Activated gamma-delta T cell (primary cell): Measurements from ENCODE around the gene REXO5.
"Not testable (repeated sequence)": the region's sequence is repeated elsewhere in the genome, so short reads cannot be mapped to it uniquely, and the experiment has no call there.

Source experiments
- DNase-seq: peaks from one replicate; lab custom pipeline; 2025; lab: John Stamatoyannopoulos, UW

REXO5 gene

GRCh38 chr16:20799599-20799998 lies 6.7 kb upstream of the REXO5 start:
- no peak for DNase-seq

GRCh38 chr16:20801278-20801677 lies 5.0 kb upstream of the REXO5 start:
- no peak for DNase-seq

- no peak for DNase-seq
Measured at GRCh38 chr16:20803192-20803560, 3.2 kb upstream of the REXO5 start.

- no peak for DNase-seq
Measured at GRCh38 chr16:20803561-20804214, 2.6 kb upstream of the REXO5 start.

GRCh38 chr16:20805684-20806167 lies 601 bp upstream of the REXO5 start:
- not testable (repeated sequence) for DNase-seq

- DNase-seq = no peak
Measured at GRCh38 chr16:20807862-20808261, 1.5 kb downstream of the REXO5 start.

- DNase-seq = no peak
Measured at GRCh38 chr16:20811889-20812439, 5.6 kb downstream of the REXO5 start.

GRCh38 chr16:20812510-20812909 lies 6.2 kb downstream of the REXO5 start:
- DNase-seq = no peak

GRCh38 chr16:20814784-20815183 lies 8.5 kb downstream of the REXO5 start:
- DNase-seq = no peak

GRCh38 chr16:20818929-20819585 lies 12.7 kb downstream of the REXO5 start:
- DNase-seq = no peak

- no peak for DNase-seq
Measured at GRCh38 chr16:20821682-20822081, 15.4 kb downstream of the REXO5 start.

GRCh38 chr16:20822521-20823325 lies 16.4 kb downstream of the REXO5 start:
- no peak for DNase-seq

- no peak for DNase-seq
Measured at GRCh38 chr16:20826039-20826566, 19.8 kb downstream of the REXO5 start.

GRCh38 chr16:20829536-20829935 lies 23.2 kb downstream of the REXO5 start:
- DNase-seq = no peak

- DNase-seq = no peak
Measured at GRCh38 chr16:20830372-20830771, 24.0 kb downstream of the REXO5 start.

- DNase-seq = no peak
Measured at GRCh38 chr16:20833086-20833485, 26.8 kb downstream of the REXO5 start.

GRCh38 chr16:20838240-20838639 lies 31.9 kb downstream of the REXO5 start:
- no peak for DNase-seq

GRCh38 chr16:20839504-20839903 lies 33.2 kb downstream of the REXO5 start:
- no peak for DNase-seq

GRCh38 chr16:20844054-20844453 lies 37.7 kb downstream of the REXO5 start:
- DNase-seq = no peak

- no peak for DNase-seq
Measured at GRCh38 chr16:20844588-20844987, 38.3 kb downstream of the REXO5 start.

- DNase-seq = no peak
Measured at GRCh38 chr16:20846030-20846429, 39.7 kb downstream of the REXO5 start.

GRCh38 chr16:20846551-20846950 lies 40.2 kb downstream of the REXO5 start:
- no peak for DNase-seq
